Neural cell (in vitro differentiated cells): ENCODE results near the gene ZNF235. TPM values are rescaled to one million over a fixed set of nuclear protein-coding genes. Genes with fewer than 3 reads are reported as not detected.

Source experiments
- H2AFZ ChIP-seq: fragments of 200-600, 300-800 bp; sonication (generic), shearing (Covaris generic); 2 replicates; pipeline ENCODE4 v1.6.0; 2014; ENCODE audit warnings: low read depth, mild to moderate bottlenecking, antibody characterized with exemption, low read length, moderate library complexity
- H3F3A ChIP-seq: fragments of 200-600 bp; shearing (Covaris generic); 2 replicates; pipeline ENCODE4 v1.6.1; 2016; ENCODE audit warnings: mild to moderate bottlenecking, moderate library complexity, mixed read lengths, antibody characterized with exemption, low read length; ENCODE audit not compliant: insufficient read depth, poor library complexity, severe bottlenecking
- H3K27ac ChIP-seq: fragments of 200-600, 300-800 bp; sonication (generic), shearing (Covaris generic); 2 replicates; pipeline ENCODE4 v1.5.1; 2014; ENCODE audit warnings: mild to moderate bottlenecking, low read length, moderate library complexity
- H3K27me3 ChIP-seq: fragments of 300-800, 200-600 bp; sonication (generic), shearing (Covaris generic); 2 replicates; pipeline ENCODE4 v1.6.0; 2014; ENCODE audit warnings: mild to moderate bottlenecking, low read depth, low read length, moderate library complexity; ENCODE audit not compliant: insufficient read depth
- H3K36me3 ChIP-seq: fragments of 300-800, 200-600 bp; sonication (generic), shearing (Covaris generic); 2 replicates; pipeline ENCODE4 v1.5.1; 2014; ENCODE audit warnings: mild to moderate bottlenecking, antibody characterized with exemption, low read length, moderate library complexity; ENCODE audit not compliant: insufficient read depth
- H3K4me2 ChIP-seq: fragments of 300-800, 200-600 bp; sonication (generic), shearing (Covaris generic); 2 replicates; pipeline ENCODE4 v1.6.0; 2014; ENCODE audit warnings: mild to moderate bottlenecking, low read length
- H3K4me3 ChIP-seq: fragments of 300-800, 200-600 bp; sonication (generic), shearing (Covaris generic); 2 replicates; pipeline ENCODE4 v1.5.1; 2014; ENCODE audit warnings: mild to moderate bottlenecking, low read length, moderate library complexity
- H3K79me2 ChIP-seq: fragments of 200-600 bp; shearing (Covaris generic); replicated peaks from 2 replicates; pipeline ENCODE4 v1.6.0; 2014; ENCODE audit warnings: mild to moderate bottlenecking, low read length, moderate library complexity; ENCODE audit not compliant: insufficient read depth
- H3K9ac ChIP-seq: fragments of 300-800, 200-600 bp; sonication (generic), shearing (Covaris generic); 2 replicates; pipeline ENCODE4 v1.6.1; 2016; ENCODE audit warnings: mild to moderate bottlenecking, low read length, mixed read lengths
- H3K9me2 ChIP-seq: fragments of 200-600 bp; shearing (Covaris generic); 2 replicates; pipeline ENCODE4 v1.6.1; 2016; ENCODE audit warnings: mild to moderate bottlenecking, low read length, mixed read lengths; ENCODE audit not compliant: insufficient read depth
- H3K9me3 ChIP-seq: fragments of 200-600, 300-800 bp; sonication (generic), shearing (Covaris generic); 2 replicates; pipeline ENCODE4 v1.6.1; 2016; ENCODE audit warnings: mild to moderate bottlenecking, mixed run types, low read length, moderate library complexity, mixed read lengths
- H4K20me1 ChIP-seq: fragments of 200-600 bp; shearing (Covaris generic); 2 replicates; pipeline ENCODE4 v1.6.1; 2016; ENCODE audit warnings: mild to moderate bottlenecking, mixed run types; ENCODE audit not compliant: insufficient read depth
- CTCF ChIP-seq: fragments of 450-650 bp; IDR thresholded peaks from 2 replicates; pipeline ENCODE4 v1.5.1; 2014; ENCODE audit warnings: antibody characterized with exemption, mild to moderate bottlenecking, moderate library complexity; ENCODE audit not compliant: poor library complexity, severe bottlenecking
- EP300 ChIP-seq: fragments of 450-650 bp; conservative IDR thresholded peaks from 2 replicates; pipeline ENCODE4 v1.6.1; 2014; ENCODE audit warnings: antibody characterized with exemption, mild to moderate bottlenecking, moderate library complexity; ENCODE audit not compliant: poor library complexity, severe bottlenecking
- EZH2 ChIP-seq: fragments of 200-600, 300-800 bp; shearing (Covaris generic), sonication (generic); IDR thresholded peaks from 2 replicates; pipeline ENCODE4 v1.6.1; 2014; ENCODE audit warnings: antibody characterized with exemption, low read length, borderline replicate concordance, mild to moderate bottlenecking; ENCODE audit not compliant: insufficient read depth, poor library complexity, severe bottlenecking
- MXI1 ChIP-seq: fragments of 450-650 bp; conservative IDR thresholded peaks from 2 replicates; pipeline ENCODE4 v1.6.1; 2014; ENCODE audit warnings: antibody characterized with exemption, mild to moderate bottlenecking; ENCODE audit not compliant: poor library complexity, severe bottlenecking
- POLR2AphosphoS5 ChIP-seq: IDR thresholded peaks from 2 replicates; pipeline ENCODE4 v1.6.1; 2012
- RAD21 ChIP-seq: fragments of 450-650 bp; conservative IDR thresholded peaks from 2 replicates; pipeline ENCODE4 v1.6.1; 2014; ENCODE audit warnings: antibody characterized with exemption, mild to moderate bottlenecking, moderate library complexity
- REST ChIP-seq: IDR thresholded peaks from 2 replicates; pipeline ENCODE4 v1.6.1; 2012; ENCODE audit warnings: borderline replicate concordance
- SMC3 ChIP-seq: fragments of 450-650 bp; conservative IDR thresholded peaks from 2 replicates; pipeline ENCODE4 v1.6.1; 2014; ENCODE audit warnings: antibody characterized with exemption, mild to moderate bottlenecking, moderate library complexity; ENCODE audit not compliant: poor library complexity
- TAF1 ChIP-seq: IDR thresholded peaks from 2 replicates; pipeline ENCODE4 v1.6.1; 2012; ENCODE audit warnings: low read depth
- polyA plus RNA-seq: library from polyadenylated mRNA; depleted of rRNA; stranded (reverse); fragments of >200 nt; gene quantifications from 2 replicates; pipeline ENCODE4 v1.2.3, GENCODE V29; 2014

ZNF235 gene
- polyA plus RNA-seq, 1 donor from 2014 or later, result 12.6 TPM

GRCh38 chr19:44315883-44316282 lies 11.1 kb upstream of the ZNF235 start:
- TF ChIP-seq SMC3 (no peak), EP300 (no peak), POLR2AphosphoS5 (no peak), TAF1 (no peak), CTCF (no peak), RAD21 (no peak), EZH2 (no peak), MXI1 (no peak), REST (no peak)
- no peaks in the 10 kb centered on the region for H3K27me3 ChIP-seq
- no peaks in the 10 kb centered on the region for H4K20me1 ChIP-seq
- H3K4me3 ChIP-seq, result no peak overlapping the region
- H2AFZ ChIP-seq, result no peak overlapping the region
- no peaks in the 10 kb centered on the region for H3K9me2 ChIP-seq
- no peak overlapping the region for H3K27ac ChIP-seq
- no peak overlapping the region for H3K4me2 ChIP-seq
- no peak overlapping the region for H3K9ac ChIP-seq
- H3K36me3 ChIP-seq, result no peaks in the 10 kb centered on the region
- peaks cover 6% of the 10 kb centered on the region for H3K9me3 ChIP-seq
- H3K79me2 ChIP-seq, result no peaks in the 10 kb centered on the region
- no peaks in the 10 kb centered on the region for H3F3A ChIP-seq

- Histone ChIP-seq H3K4me3 (no peak overlapping the region), H4K20me1 (no peaks in the 10 kb centered on the region), H3K27me3 (no peaks in the 10 kb centered on the region), H3K9ac (no peak overlapping the region), H2AFZ (no peak overlapping the region), H3K27ac (no peak overlapping the region), H3F3A (no peaks in the 10 kb centered on the region), H3K36me3 (no peaks in the 10 kb centered on the region), H3K9me3 (no peaks in the 10 kb centered on the region), H3K4me2 (no peak overlapping the region), H3K9me2 (no peaks in the 10 kb centered on the region), H3K79me2 (no peaks in the 10 kb centered on the region)
- TF ChIP-seq EP300 (no peak), POLR2AphosphoS5 (no peak), EZH2 (no peak)
These were observed 8.4 kb upstream of the ZNF235 start for GRCh38 chr19:44313231-44313630.

GRCh38 chr19:44308011-44308410 lies 3.2 kb upstream of the ZNF235 start:
- H3K27ac ChIP-seq, result no peak overlapping the region
- no peaks in the 10 kb centered on the region for H4K20me1 ChIP-seq
- H3K4me3 ChIP-seq, result no peak overlapping the region
- H3K4me2 ChIP-seq, result no peak overlapping the region
- H3K9me2 ChIP-seq, result no peaks in the 10 kb centered on the region
- H3K36me3 ChIP-seq, result no peaks in the 10 kb centered on the region
- peaks cover 7% of the 10 kb centered on the region for H3K79me2 ChIP-seq
- H2AFZ ChIP-seq, result no peak overlapping the region
- TF ChIP-seq POLR2AphosphoS5 (no peak), RAD21 (no peak)
- no peaks in the 10 kb centered on the region for H3K27me3 ChIP-seq
- H3K9me3 ChIP-seq, result no peaks in the 10 kb centered on the region
- H3K9ac ChIP-seq, result no peak overlapping the region
- H3F3A ChIP-seq, result no peaks in the 10 kb centered on the region
